Peyer's patch (tissue), 4 donors: ENCODE measurements around the gene PLEKHG1. TPM values are rescaled to one million over a fixed set of nuclear protein-coding genes. Genes with fewer than 3 reads are reported as not detected.

ENCODE experiments used
- DNase-seq, 3 donors: peaks; one replicate each; pipeline ENCODE4 v3.0.0-alpha.2; 2017 to 2019
- H3K27ac ChIP-seq, 4 donors: fragments of 200-600 bp; sonication (generic); one replicate each; pipeline ENCODE4 v1.5.1; 2016 to 2019
- H3K27me3 ChIP-seq, 2 donors: fragments of 200-600 bp; sonication (generic); one replicate each; pipeline ENCODE4 v1.5.1; 2019
- H3K36me3 ChIP-seq, 3 donors: fragments of 200-600 bp; sonication (generic); one replicate each; pipeline ENCODE4 v1.5.1; 2016 to 2019
- H3K4me1 ChIP-seq, 4 donors: fragments of 200-600 bp; sonication (generic); one replicate each; pipeline ENCODE4 v1.5.1; 2016 to 2019
- H3K4me3 ChIP-seq, 4 donors: fragments of 200-600 bp; sonication (generic); 1 replicate in 3 of 4; 2 replicates in 1 of 4; pipeline ENCODE4 v1.5.1; 2016 to 2019; ENCODE audit warnings: mild to moderate bottlenecking in 1 of 4
- H3K9me3 ChIP-seq, 4 donors: fragments of 200-600 bp; sonication (generic); one replicate each; pipeline ENCODE4 v1.5.1; 2016 to 2019; ENCODE audit warnings: mild to moderate bottlenecking in 1 of 4
- CTCF ChIP-seq, 6 experiments: fragments of 450-650 bp in 4 of 6; fragments of 200-600 bp in 2 of 6; sonication (generic) in 1 of 6; IDR thresholded peaks; one replicate each; pipeline ENCODE4 v1.5.1; 2017 to 2019; ENCODE audit warnings: antibody characterized with exemption in 6 of 6, mild to moderate bottlenecking in 3 of 6, moderate library complexity in 1 of 6
- POLR2A ChIP-seq, 2 donors: fragments of 450-650 bp; IDR thresholded peaks; one replicate each; pipeline ENCODE4 v1.5.1; 2017; ENCODE audit warnings: antibody characterized with exemption in 2 of 2, mild to moderate bottlenecking in 2 of 2, moderate library complexity in 2 of 2
- total RNA-seq, 4 donors: library from RNA; depleted of rRNA; stranded (reverse); fragments of >200 nt; gene quantifications; one replicate each; pipeline ENCODE4 v1.1.0, GENCODE V29; 2016

PLEKHG1 gene
- total RNA-seq, 4 donors from 2014 or later = 52.2 to 281 (median 64.6) TPM

DNA sequence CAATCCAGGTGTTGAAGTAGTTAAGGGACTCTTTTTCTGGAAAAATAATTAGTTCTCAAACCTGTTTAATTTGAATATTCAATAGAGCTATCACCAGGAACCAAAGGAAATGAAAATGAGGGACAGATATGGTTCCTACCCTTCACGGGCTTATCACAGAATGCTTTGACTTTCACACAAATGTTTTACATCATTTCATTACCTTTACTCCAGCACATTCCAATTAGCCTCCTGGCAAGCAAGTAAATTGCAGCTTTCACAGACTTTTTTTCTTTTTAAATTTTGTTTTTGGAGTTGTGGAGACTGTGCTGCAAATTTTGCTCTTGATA, 35.2 kb downstream of the PLEKHG1 start:
- no peak for DNase-seq
- H3K36me3 ChIP-seq = no peaks in the 10 kb centered on the region
- peak overlapping the region in 2 of 4 donors; percentile 78 to 89 for H3K27ac ChIP-seq
- H3K9me3 ChIP-seq = no peaks in the 10 kb centered on the region
- no peak overlapping the region for H3K4me3 ChIP-seq
- no peaks in the 10 kb centered on the region for H3K27me3 ChIP-seq
- no peak for TF ChIP-seq CTCF (IDR thresholded peaks at IDR 0.05)
- TF ChIP-seq POLR2A (IDR thresholded peaks at IDR 0.05) = no peak
- H3K4me1 ChIP-seq = peaks cover 0 to 44% (median 13%) of the 10 kb centered on the region in 4 donors

DNA sequence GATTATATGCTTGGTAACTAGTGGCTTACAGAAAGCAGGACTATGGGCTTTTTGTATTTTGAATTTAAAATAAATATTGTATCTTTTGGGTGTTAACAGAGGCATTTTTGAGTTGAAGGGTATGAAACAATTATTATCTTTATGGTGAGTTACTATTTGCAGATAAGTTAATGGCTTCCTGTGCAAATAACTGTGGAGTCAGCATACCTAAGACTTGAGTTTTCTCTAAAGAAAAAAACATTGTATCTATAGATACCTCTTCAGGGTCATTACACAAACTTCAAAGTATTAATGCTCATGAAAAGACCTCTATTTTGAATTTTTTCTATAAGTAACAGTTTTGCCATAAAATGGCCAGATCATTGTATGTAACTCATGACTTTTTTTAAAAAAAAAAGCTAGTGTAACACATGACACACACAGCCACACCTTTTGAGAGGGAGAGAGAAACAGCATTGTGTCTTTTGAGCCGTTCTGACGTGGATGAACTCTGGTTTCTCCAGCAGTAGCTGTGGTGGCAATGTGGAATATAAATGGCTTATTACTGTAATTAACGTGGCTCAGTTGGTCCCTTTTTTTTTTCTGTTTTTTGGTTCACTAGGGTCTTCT, 36.3 kb downstream of the PLEKHG1 start:
- no peaks in the 10 kb centered on the region for H3K36me3 ChIP-seq
- no peaks in the 10 kb centered on the region for H3K27me3 ChIP-seq
- peak overlapping the region in 2 of 4 donors; percentile 78 to 89 for H3K27ac ChIP-seq
- H3K9me3 ChIP-seq = no peaks in the 10 kb centered on the region
- no peak for DNase-seq
- no peak overlapping the region for H3K4me3 ChIP-seq
- TF ChIP-seq CTCF (IDR thresholded peaks at IDR 0.05) (no peak), POLR2A (IDR thresholded peaks at IDR 0.05) (no peak)
- peaks cover 0 to 46% (median 18%) of the 10 kb centered on the region in 4 donors for H3K4me1 ChIP-seq

- peak overlapping the region in 2 of 4 donors; percentile 78 to 89 for H3K27ac ChIP-seq
- no peaks in the 10 kb centered on the region for H3K9me3 ChIP-seq
- H3K4me3 ChIP-seq = no peak overlapping the region
- DNase-seq = no peak
- no peaks in the 10 kb centered on the region for H3K36me3 ChIP-seq
- no peak for TF ChIP-seq CTCF (IDR thresholded peaks at IDR 0.05)
- TF ChIP-seq POLR2A (IDR thresholded peaks at IDR 0.05) = no peak
- no peaks in the 10 kb centered on the region for H3K27me3 ChIP-seq
- H3K4me1 ChIP-seq = peaks cover 0 to 40% (median 12%) of the 10 kb centered on the region in 4 donors
Measured at GRCh38 chr6:150636808-150637207, 37.1 kb downstream of the PLEKHG1 start.

- Histone ChIP-seq H3K27me3 (no peaks in the 10 kb centered on the region), H3K36me3 (no peaks in the 10 kb centered on the region), H3K9me3 (no peaks in the 10 kb centered on the region), H3K4me3 (no peak overlapping the region), H3K27ac (peak overlapping the region in 1 of 4 donors; percentile 89), H3K4me1 (peaks cover 0 to 35% (median 10%) of the 10 kb centered on the region in 4 donors)
- TF ChIP-seq CTCF (IDR thresholded peaks at IDR 0.05) (no peak), POLR2A (IDR thresholded peaks at IDR 0.05) (no peak)
- no peak for DNase-seq
Measured at GRCh38 chr6:150637266-150637665, 37.6 kb downstream of the PLEKHG1 start.

DNA sequence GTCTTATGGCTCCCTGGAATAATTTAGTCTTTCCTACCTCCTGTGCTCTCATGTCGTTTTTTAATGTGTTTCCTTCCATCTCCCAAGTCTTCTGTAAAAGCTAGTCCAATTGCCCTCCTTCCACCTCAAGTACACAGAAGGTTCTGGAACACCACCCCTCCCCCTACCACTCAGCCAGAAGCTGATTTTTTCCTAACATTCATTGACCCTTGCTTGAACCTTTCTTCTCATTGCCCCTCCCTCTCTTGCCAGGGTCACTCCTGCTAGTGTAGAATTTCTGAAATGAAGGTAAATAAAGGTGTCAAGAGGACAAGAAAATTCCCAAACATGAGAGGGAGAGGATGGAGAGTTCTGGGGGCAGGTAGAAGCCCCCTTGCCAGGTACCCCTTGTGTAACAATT, 38.6 kb downstream of the PLEKHG1 start:
- H3K27ac ChIP-seq = no peak overlapping the region
- no peaks in the 10 kb centered on the region for H3K9me3 ChIP-seq
- peaks cover 0 to 32% (median 9%) of the 10 kb centered on the region in 4 donors for H3K4me1 ChIP-seq
- H3K27me3 ChIP-seq = no peaks in the 10 kb centered on the region
- no peak for DNase-seq
- no peaks in the 10 kb centered on the region for H3K36me3 ChIP-seq
- TF ChIP-seq POLR2A (IDR thresholded peaks at IDR 0.05) (no peak), CTCF (IDR thresholded peaks at IDR 0.05) (no peak)
- no peak overlapping the region for H3K4me3 ChIP-seq

DNA sequence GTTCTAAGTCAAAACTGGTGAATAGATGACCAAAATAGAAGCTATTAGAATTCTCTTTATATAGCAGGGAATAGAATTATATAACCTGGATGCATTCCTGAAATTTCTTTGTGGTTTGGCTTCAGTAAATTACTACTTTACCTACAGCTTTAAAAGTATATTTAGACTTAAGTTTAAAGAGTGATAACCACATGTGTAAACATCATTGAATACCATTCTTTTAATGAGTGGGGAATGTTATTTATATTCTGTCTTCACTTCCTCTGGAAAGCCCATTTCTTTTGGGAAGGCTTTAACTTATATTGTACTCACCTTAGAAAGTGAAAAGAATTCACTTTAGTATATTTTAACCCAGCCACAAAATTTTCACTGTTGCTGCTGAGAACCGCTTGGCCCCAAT, 39.1 kb downstream of the PLEKHG1 start:
- Histone ChIP-seq H3K36me3 (no peaks in the 10 kb centered on the region), H3K9me3 (no peaks in the 10 kb centered on the region), H3K27me3 (no peaks in the 10 kb centered on the region), H3K27ac (no peak overlapping the region), H3K4me1 (peaks cover 0 to 32% (median 9%) of the 10 kb centered on the region in 4 donors), H3K4me3 (no peak overlapping the region)
- no peak for DNase-seq
- no peak for TF ChIP-seq POLR2A (IDR thresholded peaks at IDR 0.05)
- no peak for TF ChIP-seq CTCF (IDR thresholded peaks at IDR 0.05)
